ENCODE results near the gene SPTBN5. TPM values are rescaled to one million over a fixed set of nuclear protein-coding genes. Genes with fewer than 3 reads are reported as not detected.

Gene SPTBN5
- total RNA-seq, 2 donors from 2014 or later = 0.63 to 1.3 TPM

- H3K9me3 ChIP-seq = no peaks in the 10 kb centered on the region
- peak overlapping the region; percentile 52 to 68 for H3K27ac ChIP-seq
- DNase-seq (ENCODE audit: low spot score) = no peak
- no peaks in the 10 kb centered on the region for H3K27me3 ChIP-seq
- no peak overlapping the region for H3K4me3 ChIP-seq
- no peak for TF ChIP-seq CTCF (IDR thresholded peaks at IDR 0.05)
- peaks cover 0 to 70% of the 10 kb centered on the region in 2 donors for H3K4me1 ChIP-seq
- no peaks in the 10 kb centered on the region for H3K36me3 ChIP-seq
Observed at GRCh38 chr15:41937568-41937923, 43.7 kb upstream of the SPTBN5 start.

- peak in 1 of 2 donors; percentile 13 for TF ChIP-seq CTCF (IDR thresholded peaks at IDR 0.05)
- Histone ChIP-seq H3K27ac (peak overlapping the region; percentile 52 to 68), H3K36me3 (no peaks in the 10 kb centered on the region), H3K27me3 (no peaks in the 10 kb centered on the region), H3K9me3 (no peaks in the 10 kb centered on the region), H3K4me1 (peaks cover 0 to 76% of the 10 kb centered on the region in 2 donors), H3K4me3 (no peak overlapping the region)
- DNase-seq (ENCODE audit: low spot score) = peak; percentile 79
Observed at GRCh38 chr15:41936649-41937567, 43.1 kb upstream of the SPTBN5 start.

- Histone ChIP-seq H3K4me1 (peaks cover 0 to 77% of the 10 kb centered on the region in 2 donors), H3K4me3 (no peak overlapping the region), H3K9me3 (no peaks in the 10 kb centered on the region), H3K36me3 (no peaks in the 10 kb centered on the region), H3K27ac (peak overlapping the region; percentile 60 to 65), H3K27me3 (no peaks in the 10 kb centered on the region)
- DNase-seq (ENCODE audit: low spot score) = no peak
- no peak for TF ChIP-seq CTCF (IDR thresholded peaks at IDR 0.05)
Observed at GRCh38 chr15:41936155-41936554, 42.3 kb upstream of the SPTBN5 start.

GRCh38 chr15:41935566-41936020 is 41.7 kb upstream of the SPTBN5 start:
- Histone ChIP-seq H3K9me3 (no peaks in the 10 kb centered on the region), H3K4me1 (peaks cover 0 to 78% of the 10 kb centered on the region in 2 donors), H3K27ac (peak overlapping the region; percentile 60 to 65), H3K4me3 (no peak overlapping the region), H3K27me3 (no peaks in the 10 kb centered on the region), H3K36me3 (no peaks in the 10 kb centered on the region)
- no peak for TF ChIP-seq CTCF (IDR thresholded peaks at IDR 0.05)
- no peak for DNase-seq (ENCODE audit: low spot score)

GRCh38 chr15:41934843-41935242 is 41.0 kb upstream of the SPTBN5 start:
- Histone ChIP-seq H3K27me3 (no peaks in the 10 kb centered on the region), H3K4me1 (peaks cover 0 to 82% of the 10 kb centered on the region in 2 donors), H3K4me3 (no peak overlapping the region), H3K27ac (peak overlapping the region; percentile 56 to 60), H3K9me3 (no peaks in the 10 kb centered on the region), H3K36me3 (no peaks in the 10 kb centered on the region)
- no peak for DNase-seq (ENCODE audit: low spot score)
- TF ChIP-seq CTCF (IDR thresholded peaks at IDR 0.05) = no peak
